ENCODE measurements around the gene EMILIN2.

DNA sequence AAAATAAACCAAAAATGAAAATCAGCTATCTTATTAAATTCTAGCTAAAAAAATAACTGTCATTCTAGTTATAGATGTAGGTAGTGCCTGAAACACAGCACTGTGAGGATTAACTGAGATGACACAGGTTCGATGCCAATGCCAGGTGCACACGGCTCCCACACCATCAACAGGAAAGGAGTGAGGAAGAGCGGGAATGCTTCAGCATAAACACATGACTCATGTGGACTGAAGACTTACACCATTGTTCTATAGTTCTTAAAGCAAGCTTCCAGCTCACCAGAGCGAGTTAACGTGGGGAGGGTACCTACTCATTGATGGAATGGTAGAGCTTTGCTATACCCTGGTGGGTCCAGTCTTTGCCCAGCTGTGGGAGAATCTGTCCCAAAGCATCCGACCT is 76.7 kb downstream of the EMILIN2 start:
- TF ChIP-seq, protein P1, sequence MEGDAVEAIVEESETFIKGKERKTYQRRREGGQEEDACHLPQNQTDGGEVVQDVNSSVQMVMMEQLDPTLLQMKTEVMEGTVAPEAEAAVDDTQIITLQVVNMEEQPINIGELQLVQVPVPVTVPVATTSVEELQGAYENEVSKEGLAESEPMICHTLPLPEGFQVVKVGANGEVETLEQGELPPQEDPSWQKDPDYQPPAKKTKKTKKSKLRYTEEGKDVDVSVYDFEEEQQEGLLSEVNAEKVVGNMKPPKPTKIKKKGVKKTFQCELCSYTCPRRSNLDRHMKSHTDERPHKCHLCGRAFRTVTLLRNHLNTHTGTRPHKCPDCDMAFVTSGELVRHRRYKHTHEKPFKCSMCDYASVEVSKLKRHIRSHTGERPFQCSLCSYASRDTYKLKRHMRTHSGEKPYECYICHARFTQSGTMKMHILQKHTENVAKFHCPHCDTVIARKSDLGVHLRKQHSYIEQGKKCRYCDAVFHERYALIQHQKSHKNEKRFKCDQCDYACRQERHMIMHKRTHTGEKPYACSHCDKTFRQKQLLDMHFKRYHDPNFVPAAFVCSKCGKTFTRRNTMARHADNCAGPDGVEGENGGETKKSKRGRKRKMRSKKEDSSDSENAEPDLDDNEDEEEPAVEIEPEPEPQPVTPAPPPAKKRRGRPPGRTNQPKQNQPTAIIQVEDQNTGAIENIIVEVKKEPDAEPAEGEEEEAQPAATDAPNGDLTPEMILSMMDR (IDR thresholded peaks at IDR 0.05) = no peak
- no peak for TF ChIP-seq POLR2A (IDR thresholded peaks at IDR 0.05)
- TF ChIP-seq POLR2AphosphoS5 (IDR thresholded peaks at IDR 0.05; ENCODE audit: insufficient read depth in 1 of 2, low read depth in 1 of 2) = no peak
